ENCODE measurements around the gene OR14A16.

OR14A16 gene

DNA sequence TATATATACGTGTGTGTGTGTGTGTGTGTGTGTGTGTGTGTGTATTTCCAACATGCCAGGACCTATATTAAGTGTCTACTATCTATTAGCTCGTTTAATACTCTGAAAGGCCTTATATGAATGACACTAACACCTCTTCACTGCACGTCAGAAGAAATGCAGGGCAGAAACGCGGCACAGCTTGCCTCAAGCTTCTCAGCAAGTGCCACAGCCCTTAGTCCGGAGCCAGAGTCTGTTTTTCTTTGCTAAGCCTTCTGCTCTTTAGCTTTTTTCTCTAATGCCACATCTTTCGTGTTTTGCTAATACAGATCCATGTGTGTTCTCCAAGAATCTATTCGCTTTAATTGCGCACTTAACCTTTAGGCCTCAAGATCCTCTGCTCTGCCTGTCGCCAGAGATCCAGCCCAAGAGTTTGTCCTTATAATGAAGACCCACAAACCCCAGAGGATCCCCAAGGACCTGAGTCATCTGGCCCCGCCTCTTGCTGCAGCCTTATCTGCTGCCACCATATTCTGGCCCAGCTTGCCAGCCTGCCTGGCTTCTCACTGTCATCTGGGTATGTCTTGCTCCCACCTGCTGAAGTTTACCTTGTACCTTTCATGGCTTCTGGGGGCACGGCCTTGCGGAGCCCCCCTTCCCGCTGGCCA, 31.1 kb upstream of the OR14A16 start:
- H3K4me3 ChIP-seq (ENCODE audit: low read depth, low read length), result no peak overlapping the region
- TF ChIP-seq, protein P1, sequence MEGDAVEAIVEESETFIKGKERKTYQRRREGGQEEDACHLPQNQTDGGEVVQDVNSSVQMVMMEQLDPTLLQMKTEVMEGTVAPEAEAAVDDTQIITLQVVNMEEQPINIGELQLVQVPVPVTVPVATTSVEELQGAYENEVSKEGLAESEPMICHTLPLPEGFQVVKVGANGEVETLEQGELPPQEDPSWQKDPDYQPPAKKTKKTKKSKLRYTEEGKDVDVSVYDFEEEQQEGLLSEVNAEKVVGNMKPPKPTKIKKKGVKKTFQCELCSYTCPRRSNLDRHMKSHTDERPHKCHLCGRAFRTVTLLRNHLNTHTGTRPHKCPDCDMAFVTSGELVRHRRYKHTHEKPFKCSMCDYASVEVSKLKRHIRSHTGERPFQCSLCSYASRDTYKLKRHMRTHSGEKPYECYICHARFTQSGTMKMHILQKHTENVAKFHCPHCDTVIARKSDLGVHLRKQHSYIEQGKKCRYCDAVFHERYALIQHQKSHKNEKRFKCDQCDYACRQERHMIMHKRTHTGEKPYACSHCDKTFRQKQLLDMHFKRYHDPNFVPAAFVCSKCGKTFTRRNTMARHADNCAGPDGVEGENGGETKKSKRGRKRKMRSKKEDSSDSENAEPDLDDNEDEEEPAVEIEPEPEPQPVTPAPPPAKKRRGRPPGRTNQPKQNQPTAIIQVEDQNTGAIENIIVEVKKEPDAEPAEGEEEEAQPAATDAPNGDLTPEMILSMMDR (IDR thresholded peaks at IDR 0.05; ENCODE audit: low read depth, low read length), result no peak

DNA sequence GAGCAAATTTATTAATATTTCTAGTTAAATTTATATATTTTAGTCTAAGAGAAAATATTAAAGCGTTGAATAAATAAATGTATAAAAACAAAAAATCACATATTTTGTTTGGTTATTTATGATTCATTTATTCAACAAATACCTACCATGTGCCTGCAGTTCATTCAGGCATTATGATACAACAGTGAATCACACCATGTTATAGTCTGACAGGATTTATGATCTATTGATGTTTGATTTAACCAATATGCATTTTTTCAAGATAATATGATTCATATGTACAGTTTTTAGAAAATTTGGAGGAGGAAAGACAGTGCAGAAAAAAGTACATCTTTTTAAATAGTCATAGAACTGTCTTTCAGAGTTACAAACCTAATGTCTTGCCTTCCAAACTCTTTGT, 25.7 kb upstream of the OR14A16 start:
- TF ChIP-seq, protein P1 (IDR thresholded peaks at IDR 0.05; ENCODE audit: low read depth, low read length), result no peak
- no peak overlapping the region for H3K4me3 ChIP-seq (ENCODE audit: low read depth, low read length)

DNA sequence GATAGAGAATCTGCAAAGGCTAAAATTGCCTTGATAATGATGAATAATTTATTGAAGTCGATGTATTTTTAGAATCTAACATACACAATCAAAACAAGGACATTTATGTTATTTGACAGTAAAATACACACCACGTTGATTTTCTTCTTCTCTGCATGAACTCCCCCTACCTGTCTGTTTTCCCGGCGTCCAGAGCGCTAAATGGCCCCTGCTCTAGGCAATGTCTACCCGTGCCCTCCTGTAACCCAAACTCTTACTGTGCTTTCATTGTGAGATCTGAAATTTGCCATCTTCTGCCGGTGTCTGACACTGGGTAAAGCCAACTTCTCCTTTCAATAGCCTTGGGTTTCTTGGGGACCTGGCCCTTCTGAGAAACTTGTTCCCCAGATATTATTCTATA, 24.4 kb upstream of the OR14A16 start:
- H3K4me3 ChIP-seq (ENCODE audit: low read depth, low read length), result no peak overlapping the region
- TF ChIP-seq, protein P1 (IDR thresholded peaks at IDR 0.05; ENCODE audit: low read depth, low read length), result no peak

DNA sequence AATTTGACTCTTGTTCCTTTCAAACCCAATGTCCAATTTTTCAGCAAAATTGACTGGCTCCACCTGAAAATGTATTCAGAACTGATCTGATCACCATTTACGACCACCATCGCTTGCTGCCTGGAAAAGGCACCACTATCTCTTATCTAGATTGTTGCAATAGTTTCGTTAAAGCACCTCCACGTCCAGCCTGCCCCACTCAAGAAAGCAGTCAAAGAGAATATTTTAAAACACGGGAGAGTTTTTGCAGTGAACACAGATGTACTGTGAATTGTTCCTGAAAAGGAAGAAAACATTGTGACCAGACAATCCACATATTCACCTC, 21.7 kb upstream of the OR14A16 start:
- TF ChIP-seq, protein P1 (IDR thresholded peaks at IDR 0.05; ENCODE audit: low read depth, low read length), result no peak
- H3K4me3 ChIP-seq (ENCODE audit: low read depth, low read length), result no peak overlapping the region

DNA sequence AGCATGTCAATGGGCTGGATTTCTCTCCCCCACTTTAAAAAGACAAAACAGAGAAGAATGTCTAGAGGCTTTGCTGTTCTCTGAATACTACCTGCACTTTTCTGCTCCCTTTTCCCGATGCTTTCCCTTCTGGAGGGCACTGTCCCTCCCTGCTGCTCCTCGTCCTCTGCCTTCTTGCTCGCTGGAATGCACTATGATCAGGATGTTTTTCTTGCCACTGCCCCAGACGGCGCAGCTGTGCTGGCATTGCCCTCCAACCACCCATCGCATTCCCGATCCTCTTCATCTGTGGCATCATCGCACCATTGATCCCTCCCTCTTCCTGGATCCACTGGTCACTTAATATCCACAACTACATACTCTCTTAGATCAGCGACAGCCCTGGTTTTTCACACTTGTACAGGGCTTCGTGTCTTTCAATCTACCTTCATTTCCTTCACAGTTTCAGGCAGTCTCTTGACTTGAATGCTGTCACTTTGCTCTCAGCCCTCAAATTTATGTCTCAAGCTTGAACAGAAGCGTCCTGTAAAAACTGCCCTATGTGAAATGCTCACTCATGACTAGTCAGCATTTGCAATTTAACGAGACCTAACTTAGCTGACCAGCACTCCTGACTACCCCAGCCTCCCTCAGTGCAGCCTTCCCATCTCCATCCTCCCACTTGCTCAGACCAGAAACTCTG, 21.2 kb upstream of the OR14A16 start:
- TF ChIP-seq, protein P1 (IDR thresholded peaks at IDR 0.05; ENCODE audit: low read depth, low read length), result no peak
- H3K4me3 ChIP-seq (ENCODE audit: low read depth, low read length), result no peak overlapping the region

DNA sequence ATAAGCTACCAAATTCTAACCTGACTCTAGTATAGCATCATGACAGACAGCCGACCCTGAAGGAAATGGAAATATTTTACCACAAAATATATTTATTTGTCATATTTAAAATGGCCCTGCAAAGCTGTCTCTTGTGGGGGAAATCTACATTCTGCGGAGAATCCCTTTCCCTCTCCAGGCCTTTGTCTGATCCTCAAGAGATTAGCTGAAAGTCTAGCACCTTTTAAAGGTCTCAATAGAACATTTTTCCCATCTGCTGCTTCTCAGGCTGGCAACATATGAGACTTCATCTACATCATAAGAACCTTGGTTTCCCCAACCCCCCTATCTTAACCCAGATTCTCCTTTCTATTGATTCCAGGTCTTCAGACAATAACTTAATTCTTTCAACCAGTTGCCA, 19.5 kb upstream of the OR14A16 start:
- TF ChIP-seq, protein P1 (IDR thresholded peaks at IDR 0.05; ENCODE audit: low read depth, low read length), result no peak
- no peak overlapping the region for H3K4me3 ChIP-seq (ENCODE audit: low read depth, low read length)

DNA sequence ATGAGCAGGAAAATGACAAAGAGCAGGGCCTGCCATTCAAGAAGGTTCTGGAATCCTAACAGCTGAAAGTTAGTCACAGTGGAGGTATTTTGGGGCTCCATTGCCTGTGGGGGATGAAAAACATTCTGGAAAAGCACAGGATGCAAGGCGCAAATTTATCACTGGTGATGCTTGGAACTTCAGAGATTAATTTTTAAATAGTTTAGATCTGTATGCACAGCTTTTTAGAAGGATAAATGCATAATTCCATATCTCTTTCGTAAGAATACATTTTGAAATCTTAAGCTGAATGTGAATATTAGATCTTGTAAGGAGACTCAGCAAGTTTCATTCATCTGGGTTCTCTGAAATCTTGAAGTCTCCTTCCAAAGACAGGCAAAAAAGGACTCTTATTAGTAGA, 17.9 kb upstream of the OR14A16 start, which contains the start of gene OR11L1:
Gene OR11L1, minus strand, starts transcription at position 101 of the 400 bp plus-strand sequence. Its CDS starts 0 bp downstream, at position 101.
- TF ChIP-seq, protein P1 (IDR thresholded peaks at IDR 0.05; ENCODE audit: low read depth, low read length), result no peak
- H3K4me3 ChIP-seq (ENCODE audit: low read depth, low read length), result no peak within 1 kb of the TSS

Data from WI38 (cell line).